ENCODE measurements around the gene C1orf21.

C1orf21 gene

DNA sequence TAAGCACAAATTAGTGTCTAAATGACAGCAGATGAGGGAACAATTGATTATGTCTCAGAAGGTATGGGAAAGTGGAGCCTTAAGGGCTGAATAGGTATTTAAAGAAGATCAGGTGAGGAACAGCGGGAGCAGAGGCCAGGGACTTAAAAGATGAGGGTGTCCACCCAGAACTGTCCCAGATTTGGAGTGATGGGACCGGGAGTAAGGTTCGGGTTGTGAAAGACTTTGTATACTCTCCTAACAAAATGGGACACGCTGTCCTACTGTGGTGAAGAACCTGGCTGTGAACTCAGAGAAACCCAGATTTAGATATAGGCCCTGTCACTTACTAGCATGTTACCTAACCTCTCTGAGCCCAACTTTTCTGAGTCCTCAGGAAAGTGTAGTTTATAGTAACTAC, 140.6 kb downstream of the C1orf21 start:
- Histone ChIP-seq H3K9ac (ENCODE audit: low read length) (no peak overlapping the region), H3K4me3 (ENCODE audit: insufficient read depth in 1 of 2, low read depth in 1 of 2, low read length in 2 of 2) (no peak overlapping the region), H2AFZ (ENCODE audit: low read depth, low read length) (no peak overlapping the region), H3K27me3 (ENCODE audit: control insufficient read depth in 1 of 2, insufficient read depth in 1 of 2, low read length in 2 of 2) (no peaks in the 10 kb centered on the region), H3K4ac (ENCODE audit: low read depth in 1 of 2, low read length in 2 of 2) (no peak overlapping the region), H3K23ac (ENCODE audit: low read length in 2 of 2) (no peak overlapping the region), H3K4me2 (ENCODE audit: low read length, poor library complexity, severe bottlenecking) (no peak overlapping the region), H3K36me3 (ENCODE audit: control insufficient read depth in 1 of 2, insufficient read depth in 2 of 2, low read depth in 1 of 2, low read length in 2 of 2) (no peaks in the 10 kb centered on the region), H3K4me1 (ENCODE audit: control insufficient read depth, insufficient read depth, low read depth, low read length) (no peaks in the 10 kb centered on the region), H3K79me1 (replicated peaks; ENCODE audit: low read length, poor library complexity, severe bottlenecking) (no peaks in the 10 kb centered on the region), H3K18ac (ENCODE audit: low read depth in 1 of 2, low read length in 2 of 2) (no peak overlapping the region), H2BK12ac (ENCODE audit: low read length in 2 of 2) (no peak overlapping the region), H2BK120ac (ENCODE audit: low read depth, low read length) (no peak overlapping the region), H2AK5ac (ENCODE audit: low read length, severe bottlenecking) (no peak overlapping the region), H3K27ac (ENCODE audit: low read length, poor library complexity, severe bottlenecking) (no peak overlapping the region), H4K8ac (ENCODE audit: low read length) (no peak overlapping the region), H3K9me3 (ENCODE audit: control insufficient read depth, low read length) (no peaks in the 10 kb centered on the region), H2BK15ac (ENCODE audit: low read depth, poor library complexity, severe bottlenecking) (no peak overlapping the region), H4K91ac (ENCODE audit: low read length) (no peak overlapping the region), H2BK5ac (ENCODE audit: low read depth, low read length, poor library complexity, severe bottlenecking) (no peak overlapping the region), H3K14ac (ENCODE audit: low read length in 2 of 2) (no peak overlapping the region)
- 100% methylated on average over 4 of the region's 4 CpGs for WGBS
- DNase-seq, result no peak

DNA sequence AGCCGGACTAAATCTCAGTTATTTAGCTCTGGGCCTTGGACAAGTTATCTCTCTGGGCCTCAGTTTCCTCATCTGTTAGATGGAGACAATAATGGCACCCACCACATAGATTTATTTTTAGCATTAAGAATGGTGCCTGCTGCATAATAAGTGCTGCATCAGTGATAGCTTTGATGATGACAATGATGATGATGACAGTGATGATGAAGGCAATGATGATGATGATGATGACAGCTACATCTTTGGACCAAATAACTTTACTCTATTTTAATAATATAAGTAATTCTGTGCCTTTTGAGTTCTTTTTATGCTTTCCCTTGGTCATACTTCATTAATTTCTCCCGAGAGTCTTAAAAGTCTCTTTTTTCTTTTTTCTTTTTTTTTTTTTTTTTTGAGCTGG, 143.4 kb downstream of the C1orf21 start:
- no peak overlapping the region for H3K18ac ChIP-seq (ENCODE audit: low read depth in 1 of 2, low read length in 2 of 2)
- WGBS, result 100% methylated on average over 1 of the region's 2 CpGs
- H2BK5ac ChIP-seq (ENCODE audit: low read depth, low read length, poor library complexity, severe bottlenecking), result no peak overlapping the region
- H3K4me2 ChIP-seq (ENCODE audit: low read length, poor library complexity, severe bottlenecking), result no peak overlapping the region
- no peak overlapping the region for H2AK5ac ChIP-seq (ENCODE audit: low read length, severe bottlenecking)
- peaks cover 4% of the 10 kb centered on the region for H3K79me1 ChIP-seq (replicated peaks; ENCODE audit: low read length, poor library complexity, severe bottlenecking)
- no peaks in the 10 kb centered on the region for H3K4me1 ChIP-seq (ENCODE audit: control insufficient read depth, insufficient read depth, low read depth, low read length)
- no peak overlapping the region for H3K9ac ChIP-seq (ENCODE audit: low read length)
- H4K91ac ChIP-seq (ENCODE audit: low read length), result no peak overlapping the region
- no peak overlapping the region for H2BK15ac ChIP-seq (ENCODE audit: low read depth, poor library complexity, severe bottlenecking)
- no peak overlapping the region for H3K27ac ChIP-seq (ENCODE audit: low read length, poor library complexity, severe bottlenecking)
- H3K14ac ChIP-seq (ENCODE audit: low read length in 2 of 2), result no peak overlapping the region
- no peak overlapping the region for H2BK12ac ChIP-seq (ENCODE audit: low read length in 2 of 2)
- H2BK120ac ChIP-seq (ENCODE audit: low read depth, low read length), result no peak overlapping the region
- no peaks in the 10 kb centered on the region for H3K27me3 ChIP-seq (ENCODE audit: control insufficient read depth in 1 of 2, insufficient read depth in 1 of 2, low read length in 2 of 2)
- DNase-seq, result no peak
- no peaks in the 10 kb centered on the region for H3K36me3 ChIP-seq (ENCODE audit: control insufficient read depth in 1 of 2, insufficient read depth in 2 of 2, low read depth in 1 of 2, low read length in 2 of 2)
- H3K23ac ChIP-seq (ENCODE audit: low read length in 2 of 2), result no peak overlapping the region
- no peaks in the 10 kb centered on the region for H3K9me3 ChIP-seq (ENCODE audit: control insufficient read depth, low read length)
- H3K4ac ChIP-seq (ENCODE audit: low read depth in 1 of 2, low read length in 2 of 2), result no peak overlapping the region
- H3K4me3 ChIP-seq (ENCODE audit: insufficient read depth in 1 of 2, low read depth in 1 of 2, low read length in 2 of 2), result no peak overlapping the region
- no peak overlapping the region for H2AFZ ChIP-seq (ENCODE audit: low read depth, low read length)
- no peak overlapping the region for H4K8ac ChIP-seq (ENCODE audit: low read length)

DNA sequence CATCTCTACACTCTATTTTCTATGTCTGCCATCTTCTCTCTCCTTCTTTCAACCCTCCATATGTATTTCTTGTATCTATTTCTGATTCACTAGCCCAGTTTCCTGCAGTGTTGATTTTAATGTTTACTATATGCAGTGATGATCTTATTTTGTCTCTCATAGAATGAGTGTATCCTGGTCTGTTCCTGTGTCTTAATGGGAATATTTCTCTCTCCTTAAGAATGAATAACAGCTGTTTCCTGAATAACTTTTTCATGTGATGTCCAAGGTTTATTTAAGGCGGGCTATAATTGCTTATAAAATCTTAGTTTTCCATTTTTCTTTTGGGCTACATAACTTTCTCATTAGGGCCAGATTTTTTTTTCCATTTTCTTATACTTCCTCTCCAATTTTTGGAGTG, 144.5 kb downstream of the C1orf21 start:
- H3K4ac ChIP-seq (ENCODE audit: low read depth in 1 of 2, low read length in 2 of 2), result no peak overlapping the region
- no peak overlapping the region for H3K23ac ChIP-seq (ENCODE audit: low read length in 2 of 2)
- no peak overlapping the region for H3K18ac ChIP-seq (ENCODE audit: low read depth in 1 of 2, low read length in 2 of 2)
- H3K79me1 ChIP-seq (replicated peaks; ENCODE audit: low read length, poor library complexity, severe bottlenecking), result peaks cover 5% of the 10 kb centered on the region
- H2BK5ac ChIP-seq (ENCODE audit: low read depth, low read length, poor library complexity, severe bottlenecking), result no peak overlapping the region
- H3K9me3 ChIP-seq (ENCODE audit: control insufficient read depth, low read length), result peaks cover 1% of the 10 kb centered on the region
- no peak overlapping the region for H3K9ac ChIP-seq (ENCODE audit: low read length)
- H4K8ac ChIP-seq (ENCODE audit: low read length), result no peak overlapping the region
- H2BK15ac ChIP-seq (ENCODE audit: low read depth, poor library complexity, severe bottlenecking), result no peak overlapping the region
- no peak overlapping the region for H2AK5ac ChIP-seq (ENCODE audit: low read length, severe bottlenecking)
- no peak overlapping the region for H3K4me3 ChIP-seq (ENCODE audit: insufficient read depth in 1 of 2, low read depth in 1 of 2, low read length in 2 of 2)
- H2BK12ac ChIP-seq (ENCODE audit: low read length in 2 of 2), result no peak overlapping the region
- H3K4me1 ChIP-seq (ENCODE audit: control insufficient read depth, insufficient read depth, low read depth, low read length), result no peaks in the 10 kb centered on the region
- H3K36me3 ChIP-seq (ENCODE audit: control insufficient read depth in 1 of 2, insufficient read depth in 2 of 2, low read depth in 1 of 2, low read length in 2 of 2), result no peaks in the 10 kb centered on the region
- WGBS, result no CpG with 5 or more reads among the region's 1 CpG
- DNase-seq, result no peak
- no peak overlapping the region for H3K27ac ChIP-seq (ENCODE audit: low read length, poor library complexity, severe bottlenecking)
- no peak overlapping the region for H4K91ac ChIP-seq (ENCODE audit: low read length)
- no peak overlapping the region for H3K14ac ChIP-seq (ENCODE audit: low read length in 2 of 2)
- H2AFZ ChIP-seq (ENCODE audit: low read depth, low read length), result no peak overlapping the region
- no peak overlapping the region for H3K4me2 ChIP-seq (ENCODE audit: low read length, poor library complexity, severe bottlenecking)
- no peaks in the 10 kb centered on the region for H3K27me3 ChIP-seq (ENCODE audit: control insufficient read depth in 1 of 2, insufficient read depth in 1 of 2, low read length in 2 of 2)
- no peak overlapping the region for H2BK120ac ChIP-seq (ENCODE audit: low read depth, low read length)

DNA sequence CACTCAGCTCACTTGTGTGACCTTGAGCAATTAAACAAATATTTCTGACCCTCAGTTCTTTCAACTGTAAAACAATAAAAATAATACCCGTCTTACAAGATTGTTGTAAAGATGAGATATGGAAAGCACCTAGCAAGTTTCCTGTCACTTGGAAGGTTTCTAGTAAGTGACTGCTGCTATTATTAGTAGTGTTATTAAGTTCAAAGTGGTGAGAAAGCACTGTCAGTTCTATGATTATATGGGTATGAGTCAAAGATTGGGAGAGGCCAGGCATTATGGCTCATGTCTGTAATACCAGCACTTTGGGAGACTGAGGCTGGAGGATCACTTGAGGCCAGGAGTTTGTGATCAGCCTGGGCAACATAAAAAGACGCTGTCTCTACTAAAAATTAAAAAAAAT, 145.4 kb downstream of the C1orf21 start:
- peaks cover 5% of the 10 kb centered on the region for H3K79me1 ChIP-seq (replicated peaks; ENCODE audit: low read length, poor library complexity, severe bottlenecking)
- no peak overlapping the region for H3K9ac ChIP-seq (ENCODE audit: low read length)
- H3K4ac ChIP-seq (ENCODE audit: low read depth in 1 of 2, low read length in 2 of 2), result no peak overlapping the region
- no peaks in the 10 kb centered on the region for H3K36me3 ChIP-seq (ENCODE audit: control insufficient read depth in 1 of 2, insufficient read depth in 2 of 2, low read depth in 1 of 2, low read length in 2 of 2)
- H3K9me3 ChIP-seq (ENCODE audit: control insufficient read depth, low read length), result peaks cover 2% of the 10 kb centered on the region
- H3K4me1 ChIP-seq (ENCODE audit: control insufficient read depth, insufficient read depth, low read depth, low read length), result no peaks in the 10 kb centered on the region
- no peak overlapping the region for H4K91ac ChIP-seq (ENCODE audit: low read length)
- no peak overlapping the region for H3K4me3 ChIP-seq (ENCODE audit: insufficient read depth in 1 of 2, low read depth in 1 of 2, low read length in 2 of 2)
- no peak overlapping the region for H3K23ac ChIP-seq (ENCODE audit: low read length in 2 of 2)
- no peak overlapping the region for H4K8ac ChIP-seq (ENCODE audit: low read length)
- H3K18ac ChIP-seq (ENCODE audit: low read depth in 1 of 2, low read length in 2 of 2), result no peak overlapping the region
- H2AK5ac ChIP-seq (ENCODE audit: low read length, severe bottlenecking), result no peak overlapping the region
- H2AFZ ChIP-seq (ENCODE audit: low read depth, low read length), result no peak overlapping the region
- no peaks in the 10 kb centered on the region for H3K27me3 ChIP-seq (ENCODE audit: control insufficient read depth in 1 of 2, insufficient read depth in 1 of 2, low read length in 2 of 2)
- no peak overlapping the region for H3K4me2 ChIP-seq (ENCODE audit: low read length, poor library complexity, severe bottlenecking)
- WGBS, result 92% methylated on average over 2 of the region's 2 CpGs
- no peak overlapping the region for H3K14ac ChIP-seq (ENCODE audit: low read length in 2 of 2)
- H2BK15ac ChIP-seq (ENCODE audit: low read depth, poor library complexity, severe bottlenecking), result no peak overlapping the region
- no peak overlapping the region for H2BK12ac ChIP-seq (ENCODE audit: low read length in 2 of 2)
- DNase-seq, result no peak
- H3K27ac ChIP-seq (ENCODE audit: low read length, poor library complexity, severe bottlenecking), result no peak overlapping the region
- H2BK120ac ChIP-seq (ENCODE audit: low read depth, low read length), result no peak overlapping the region
- H2BK5ac ChIP-seq (ENCODE audit: low read depth, low read length, poor library complexity, severe bottlenecking), result no peak overlapping the region
